HG03103 (cell line): ENCODE results near the gene CDR2.

Source experiments
- ATAC-seq: cut with Tn5 transposase; IDR thresholded peaks from one replicate; pipeline ENCODE4 v1.9.1; 2021; ENCODE audit warnings: low read depth; ENCODE audit not compliant: unreplicated experiment

The CDR2 gene

DNA sequence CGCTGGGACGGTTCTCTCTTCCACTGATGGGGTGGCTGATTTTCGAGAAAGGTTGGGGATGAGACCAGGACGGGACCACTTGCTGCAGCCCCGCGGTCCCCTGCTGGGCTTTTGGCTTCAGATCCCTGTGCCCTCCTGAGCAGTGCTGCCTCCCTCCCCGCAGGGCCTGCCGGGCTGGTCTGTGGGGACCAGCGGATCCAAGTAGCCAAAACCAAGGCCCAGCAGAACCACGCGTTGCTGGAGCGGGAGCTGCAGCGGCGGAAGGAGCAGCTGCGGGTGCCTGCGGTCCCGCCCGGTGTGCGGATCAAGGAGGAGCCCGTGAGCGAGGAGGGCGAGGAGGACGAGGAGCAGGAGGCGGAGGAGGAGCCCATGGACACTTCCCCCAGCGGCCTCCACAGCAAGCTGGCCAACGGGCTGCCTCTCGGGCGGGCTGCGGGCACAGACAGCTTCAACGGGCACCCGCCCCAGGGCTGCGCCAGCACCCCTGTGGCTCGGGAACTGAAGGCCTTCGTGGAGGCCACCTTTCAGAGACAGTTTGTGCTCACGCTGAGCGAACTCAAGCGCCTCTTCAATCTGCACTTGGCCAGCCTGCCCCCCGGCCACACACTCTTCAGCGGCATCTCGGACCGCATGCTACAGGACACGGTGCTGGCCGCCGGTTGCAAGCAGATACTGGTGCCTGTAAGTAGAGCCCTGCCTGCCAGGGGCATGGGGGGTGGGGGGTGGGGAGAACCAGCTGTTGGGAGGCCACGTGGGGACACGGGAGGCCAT, 48.6 kb downstream of the CDR2 start:
- ATAC-seq: no peak

DNA sequence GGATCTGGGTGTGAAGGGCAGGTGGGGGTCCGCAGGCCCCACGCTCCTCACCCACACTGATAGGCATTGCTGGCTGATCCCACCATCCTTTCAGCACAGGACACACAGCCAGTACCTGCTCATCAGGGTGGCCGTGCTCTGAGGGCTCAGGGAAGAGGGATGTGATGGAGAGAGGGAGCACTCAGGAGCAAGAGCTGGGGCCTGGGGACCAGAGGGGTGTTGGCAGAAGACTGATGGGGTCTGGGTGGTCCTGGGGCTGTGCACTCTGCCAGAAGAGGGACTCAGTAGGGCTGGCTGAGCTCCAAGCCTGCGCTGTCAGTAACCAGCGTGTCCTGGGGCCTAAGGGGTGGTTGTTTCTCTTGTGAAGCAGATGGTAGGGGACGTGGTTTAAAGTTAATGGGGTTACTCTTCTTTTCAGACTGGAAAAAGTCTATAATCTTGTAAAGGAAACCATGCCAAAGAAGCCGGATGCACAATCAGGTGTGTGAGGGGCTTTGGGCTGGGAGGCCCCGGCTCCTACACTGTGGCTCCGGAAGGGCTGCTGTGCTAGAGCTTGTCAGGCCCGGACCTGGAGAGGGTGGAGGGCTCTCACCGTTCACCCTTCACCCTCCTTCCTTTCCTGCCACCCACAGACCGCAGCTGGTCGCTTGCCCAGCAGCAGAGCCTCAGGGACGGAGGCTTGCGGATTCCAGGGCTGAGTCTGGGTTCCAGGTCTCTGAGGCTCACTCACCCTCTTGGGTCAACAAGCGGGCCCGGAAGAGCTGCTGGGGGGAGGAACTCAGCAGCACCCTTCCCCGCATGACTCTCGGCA, 49.4 kb downstream of the CDR2 start:
- no peak for ATAC-seq

DNA sequence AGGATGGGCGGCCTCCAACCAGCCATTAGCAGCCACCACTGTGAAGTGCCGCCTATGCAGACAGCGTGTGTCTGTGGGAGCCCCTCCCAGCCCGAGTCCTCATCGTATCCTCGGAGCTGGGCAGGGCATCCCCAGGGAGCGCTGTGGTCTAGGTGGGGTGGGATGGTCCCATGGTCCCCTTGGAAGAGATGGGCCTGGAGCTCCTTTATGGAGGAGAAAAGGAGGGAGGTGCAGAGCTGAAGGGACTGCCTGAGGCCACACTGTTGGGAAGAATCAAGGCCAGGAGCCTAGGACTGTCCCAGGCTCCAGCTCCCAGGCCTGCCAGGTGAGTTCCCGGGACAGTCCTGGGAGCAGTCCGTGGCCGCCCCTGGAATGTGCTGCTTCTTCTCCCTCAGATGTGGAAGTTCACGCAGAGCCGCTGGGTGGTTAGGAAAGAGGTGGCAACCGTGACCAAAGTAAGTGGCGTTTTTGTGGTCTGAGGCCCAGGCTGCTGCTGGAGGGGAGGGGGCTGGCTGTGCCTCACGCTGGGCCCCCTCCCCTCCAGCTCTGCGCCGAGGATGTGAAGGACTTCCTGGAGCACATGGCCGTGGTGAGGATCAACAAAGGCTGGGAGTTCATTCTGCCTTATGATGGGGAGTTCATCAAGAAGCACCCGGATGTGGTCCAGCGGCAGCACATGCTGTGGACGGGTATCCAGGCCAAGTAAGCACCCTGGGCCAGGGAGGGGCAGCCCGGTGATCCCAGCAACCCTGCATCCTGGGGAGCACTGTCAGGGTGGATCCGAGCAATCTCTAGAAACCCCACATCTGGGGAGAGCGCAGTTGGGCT, 50.2 kb downstream of the CDR2 start:
- ATAC-seq: no peak

DNA sequence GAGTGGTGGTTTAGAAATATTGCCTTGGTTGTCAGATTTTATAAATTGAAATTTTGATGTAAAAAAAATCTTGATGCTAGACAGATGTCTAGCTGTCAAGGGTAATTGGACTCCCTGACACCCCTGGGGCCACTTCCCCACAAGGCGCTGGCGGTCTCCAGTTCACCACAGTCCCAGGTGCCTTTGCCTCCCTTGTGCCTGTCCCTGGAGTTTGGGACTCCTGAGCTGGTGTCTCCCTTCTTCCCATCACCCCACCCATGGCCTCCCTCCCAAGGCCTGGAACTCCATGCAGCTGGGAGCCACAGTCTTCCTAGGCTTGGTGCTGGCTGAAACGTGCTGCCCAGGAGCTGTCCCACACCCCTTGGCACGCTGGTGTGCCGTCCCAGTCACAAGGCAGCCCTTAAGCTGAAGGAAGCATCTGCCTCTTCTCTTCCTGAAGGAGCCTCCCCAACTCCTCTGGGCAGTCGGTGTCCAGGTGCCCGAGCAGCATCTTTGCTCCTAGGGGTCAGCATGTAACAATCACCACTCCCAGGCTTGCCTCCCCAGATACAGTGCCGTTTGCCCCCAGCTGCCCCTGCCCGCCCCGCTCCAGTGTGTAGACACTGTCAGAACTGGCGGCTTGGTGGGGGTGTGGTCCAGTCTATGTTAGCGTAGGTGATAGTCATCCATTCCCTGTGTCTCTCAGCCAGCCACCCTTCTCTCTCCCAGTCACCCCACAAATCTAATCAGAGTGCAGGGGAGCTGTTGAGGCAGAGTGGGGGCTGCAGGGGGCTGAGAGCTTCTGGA, 51.1 kb downstream of the CDR2 start:
- no peak for ATAC-seq

- ATAC-seq: no peak
These were observed 51.7 kb downstream of the CDR2 start for GRCh38 chr16:22322741-22323140.

DNA sequence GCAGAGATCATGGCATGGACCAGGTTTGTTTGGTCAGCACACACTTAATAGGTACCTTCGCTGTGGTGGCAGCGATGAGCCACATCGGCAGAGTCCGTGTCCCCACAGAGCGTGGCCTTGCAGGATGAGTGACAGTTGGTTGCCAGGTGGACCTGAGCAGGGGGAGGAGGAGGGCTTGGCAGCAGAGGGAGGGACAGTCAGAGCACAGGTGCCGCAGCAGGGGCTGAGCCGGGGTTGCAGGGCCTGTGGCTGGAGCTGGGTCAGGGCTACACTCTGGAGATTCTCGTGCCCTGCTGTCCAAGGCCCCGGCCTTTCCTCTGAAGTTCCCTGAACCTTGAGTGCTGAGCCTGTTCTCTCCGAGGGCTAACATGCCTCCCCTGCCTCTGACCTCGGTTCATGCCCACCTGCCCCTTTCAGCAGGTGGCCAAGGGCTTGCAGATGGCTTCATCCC, 52.4 kb downstream of the CDR2 start:
- no peak for ATAC-seq

DNA sequence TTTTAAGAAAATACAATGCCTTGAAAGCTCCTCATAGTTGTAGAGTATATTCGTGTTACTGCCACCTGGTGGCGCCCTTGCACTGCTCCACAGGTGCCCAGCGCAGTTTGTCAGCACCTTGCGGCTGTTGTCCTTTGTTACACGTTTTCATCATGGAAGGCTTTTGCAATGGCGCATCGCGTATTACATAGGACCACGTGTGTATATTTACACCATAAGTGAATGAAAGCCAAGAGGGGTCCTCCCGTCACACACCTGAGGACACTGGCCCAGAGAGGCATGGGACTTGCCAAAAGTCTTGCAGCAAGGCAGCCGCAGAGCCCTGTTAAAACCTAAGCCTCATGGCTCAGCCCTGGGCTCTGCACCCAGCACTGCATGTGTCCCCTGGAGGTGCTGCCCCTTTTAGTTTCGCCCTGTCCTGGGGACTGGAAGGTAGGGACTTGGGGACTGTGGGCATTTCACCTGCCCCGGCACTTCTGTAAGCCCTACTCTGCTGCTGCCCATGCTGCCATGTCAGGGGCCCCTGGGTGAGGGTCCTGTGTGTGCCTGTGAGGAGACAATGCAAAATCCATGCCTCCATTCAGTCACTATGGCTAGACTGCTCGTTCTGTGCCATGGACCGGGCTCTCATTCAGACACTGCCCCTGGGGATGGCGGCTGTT, 52.9 kb downstream of the CDR2 start:
- no peak for ATAC-seq

- no peak for ATAC-seq
These were observed 53.7 kb downstream of the CDR2 start for GRCh38 chr16:22320572-22321339.

DNA sequence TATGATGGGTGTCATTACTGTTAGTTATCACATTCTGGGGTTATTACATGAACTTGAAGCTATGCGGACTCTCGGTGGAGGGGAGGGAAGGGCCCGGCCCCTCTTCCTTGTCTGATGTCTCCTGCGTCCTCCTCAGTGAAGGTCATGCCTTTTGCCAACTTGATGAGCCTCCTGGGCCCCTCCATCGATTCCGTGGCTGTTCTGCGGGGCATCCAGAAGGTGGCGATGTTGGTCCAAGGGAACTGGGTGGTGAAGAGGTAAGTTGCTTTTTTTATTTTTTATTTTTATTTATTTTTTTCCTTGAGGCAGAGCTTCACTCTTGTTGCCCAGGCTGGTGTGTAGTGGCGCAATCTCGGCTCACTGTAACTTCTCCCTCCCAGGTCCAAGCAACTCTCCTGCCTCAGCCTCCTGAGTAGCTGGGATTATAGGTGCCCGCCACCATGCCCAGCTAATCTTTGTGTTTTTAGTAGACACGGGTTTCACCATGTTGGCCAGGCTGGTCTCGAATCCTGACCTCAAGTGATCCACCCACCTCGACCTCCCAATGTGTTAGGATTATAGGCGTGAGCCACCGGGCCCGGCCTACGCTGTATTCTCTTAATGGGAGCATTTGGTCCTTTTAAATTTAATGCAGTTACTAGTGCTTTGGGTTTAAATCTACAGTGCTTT, 55.6 kb downstream of the CDR2 start:
- ATAC-seq: no peak

GRCh38 chr16:22317625-22318024, 56.8 kb downstream of the CDR2 start:
- no peak for ATAC-seq

GRCh38 chr16:22317001-22317530, 57.4 kb downstream of the CDR2 start:
- no peak for ATAC-seq

GRCh38 chr16:22316411-22316811, 58.0 kb downstream of the CDR2 start:
- ATAC-seq: no peak

DNA sequence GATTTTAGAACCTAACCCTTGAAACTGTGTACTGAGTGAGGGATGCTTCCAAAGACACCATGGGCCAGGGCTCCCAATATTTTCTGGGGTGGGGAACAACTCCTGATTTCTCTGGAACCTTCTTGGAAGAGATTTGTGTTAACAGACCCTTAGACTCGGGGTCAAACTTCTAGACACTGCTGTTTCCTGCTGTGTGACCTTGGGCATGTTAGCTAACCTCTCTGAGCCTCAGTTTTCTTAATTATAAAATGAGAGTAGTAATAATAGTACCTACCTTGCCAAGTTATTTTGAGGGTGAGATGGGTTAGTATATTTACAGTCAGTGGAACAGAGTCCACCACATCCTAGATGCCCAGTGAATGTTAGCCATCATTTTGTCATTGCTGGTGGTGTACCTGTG, 58.4 kb downstream of the CDR2 start:
- no peak for ATAC-seq

GRCh38 chr16:22314661-22315626, 59.5 kb downstream of the CDR2 start:
- no peak for ATAC-seq

DNA sequence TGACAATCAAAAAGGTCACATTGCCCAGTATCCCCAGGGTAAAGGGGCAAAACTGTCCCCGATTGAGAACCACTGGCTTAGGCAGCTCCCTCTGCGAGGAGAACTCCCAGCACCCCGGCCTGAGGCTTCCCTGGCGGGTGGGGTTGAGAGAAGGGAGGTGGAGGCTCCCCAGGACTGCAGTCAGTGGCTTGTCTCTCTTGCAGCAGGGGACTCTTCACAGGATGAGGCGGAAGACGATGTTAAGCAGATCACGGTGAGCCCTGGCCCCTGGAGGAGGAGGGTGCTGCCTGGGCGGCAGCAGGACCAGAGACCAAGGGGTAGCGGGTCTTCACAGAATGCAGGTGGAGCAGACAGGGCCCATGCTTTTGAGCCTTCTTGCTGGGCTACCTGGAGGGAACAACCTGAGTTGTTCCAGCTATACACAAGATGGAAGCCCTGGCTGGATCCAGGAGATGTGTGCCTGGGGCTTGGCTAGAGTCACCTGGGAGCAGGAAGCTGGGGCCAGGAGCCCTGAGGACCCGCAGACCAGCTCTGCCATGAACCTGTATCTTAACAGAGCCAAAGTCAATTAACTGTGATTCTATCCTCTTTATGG, 60.4 kb downstream of the CDR2 start:
- no peak for ATAC-seq

- ATAC-seq: no peak
These were observed 61.3 kb downstream of the CDR2 start for GRCh38 chr16:22312897-22313781.
